PC-9 (cell line): ENCODE measurements around the gene RPL31. TPM values are rescaled to one million over a fixed set of nuclear protein-coding genes. Genes with fewer than 3 reads are reported as not detected.

ENCODE experiments used
- BruUV-seq: library from RNA; stranded (reverse); fragments of 400-500 nt; replicated peaks from 2 replicates; lab custom pipeline; 2021; lab: Mats Ljungman, UMichigan
- CTCF ChIA-PET: fragments of 300-600 bp; sonication (Branson Sonifier 250); formaldehyde crosslinking; loops from one replicate; lab custom pipeline; 2022; ENCODE audit warnings: antibody characterized with exemption; lab: Charles Lee
- POLR2A ChIA-PET: fragments of 300-600 bp; sonication (Branson Sonifier 250); formaldehyde crosslinking; loops from one replicate; lab custom pipeline; 2022; ENCODE audit warnings: antibody characterized with exemption; ENCODE audit not compliant: unreplicated experiment; lab: Charles Lee
- DNase-seq, 2 experiments: peaks; one replicate each; pipeline versions ENCODE4 v3.0.0 to v3.0.0-alpha.2; 2015 to 2022; ENCODE audit warnings: mixed read lengths in 1 of 2
- H2AFZ ChIP-seq: fragments of 200-600 bp; sonication (generic); 2 replicates; pipeline ENCODE4 v1.8.1; 2017; ENCODE audit warnings: antibody characterized with exemption
- H3F3A ChIP-seq: fragments of 200-600 bp; sonication (generic); 2 replicates; pipeline ENCODE4 v1.8.1; 2017; ENCODE audit warnings: antibody characterized with exemption, mild to moderate bottlenecking, low read depth; ENCODE audit not compliant: insufficient read depth
- H3K27ac ChIP-seq: fragments of 200-600 bp; sonication (generic); 2 replicates; pipeline ENCODE4 v1.6.1; 2016; ENCODE audit warnings: mixed run types
- H3K27me3 ChIP-seq: fragments of 200-600 bp; sonication (generic); 2 replicates; pipeline ENCODE4 v1.6.1; 2016; ENCODE audit warnings: low read depth, mixed run types; ENCODE audit not compliant: insufficient read depth
- H3K36me3 ChIP-seq: fragments of 200-600 bp; sonication (generic); 2 replicates; pipeline ENCODE4 v1.6.1; 2016; ENCODE audit warnings: low read depth, mixed run types
- H3K4me1 ChIP-seq: fragments of 200-600 bp; sonication (generic); replicated peaks from 2 replicates; pipeline ENCODE4 v1.6.1; 2016; ENCODE audit warnings: mixed run types; ENCODE audit not compliant: insufficient read depth
- H3K4me2 ChIP-seq: fragments of 200-600 bp; sonication (generic); 2 replicates; pipeline ENCODE4 v1.6.1; 2017; ENCODE audit warnings: mixed run types
- H3K4me3 ChIP-seq: fragments of 200-600 bp; sonication (generic); 2 replicates; pipeline ENCODE4 v1.6.1; 2016; ENCODE audit warnings: mixed run types
- H3K79me2 ChIP-seq: fragments of 200-600 bp; sonication (generic); 2 replicates; pipeline ENCODE4 v1.6.1; 2017; ENCODE audit warnings: low read depth, mixed run types
- H3K9me2 ChIP-seq: fragments of 200-600 bp; sonication (generic); 2 replicates; pipeline ENCODE4 v1.8.1; 2017; ENCODE audit warnings: mild to moderate bottlenecking; ENCODE audit not compliant: insufficient read depth
- H3K9me3 ChIP-seq: fragments of 200-600 bp; sonication (generic); 2 replicates; pipeline ENCODE4 v1.8.1; 2016; ENCODE audit warnings: low read depth; ENCODE audit not compliant: insufficient read depth
- H4K20me1 ChIP-seq: fragments of 200-600 bp; sonication (generic); 2 replicates; pipeline ENCODE4 v1.8.1; 2017; ENCODE audit not compliant: insufficient read depth
- CTCF ChIP-seq: fragments of 200-600 bp; sonication (generic); conservative IDR thresholded peaks from 2 replicates; pipeline ENCODE4 v1.6.1; 2017; ENCODE audit warnings: mixed run types, antibody characterized with exemption, mild to moderate bottlenecking, moderate library complexity
- EZH2 ChIP-seq: fragments of 200-600 bp; sonication (generic); IDR thresholded peaks from 2 replicates; pipeline ENCODE4 v1.8.0; 2017; ENCODE audit warnings: antibody characterized with exemption, low read depth
- intact Hi-C: fragments of 100-400 bp; cut with micrococcal nuclease; formaldehyde crosslinking; loops from one replicate; pipeline ENCODE4 v1.10.0; 2022; ENCODE audit not compliant: unreplicated experiment
- total RNA-seq: library from RNA; stranded (reverse); gene quantifications from 2 replicates; pipeline ENCODE4 v1.2.3, GENCODE V29; 2021

RPL31 gene
- total RNA-seq, 1 experiment from 2014 or later = 1,251 TPM

GRCh38 chr2:100983201-100983600 lies 18.9 kb upstream of the RPL31 start:
- Histone ChIP-seq H3K4me1 (no peaks in the 10 kb centered on the region), H3K9me2 (no peaks in the 10 kb centered on the region), H3F3A (peaks cover 40% of the 10 kb centered on the region), H3K36me3 (peaks cover 40% of the 10 kb centered on the region), H3K9me3 (no peaks in the 10 kb centered on the region), H3K4me2 (no peak overlapping the region), H4K20me1 (0 out of 2 replicates have a peak, but pooled peaks cover 4% of the 10 kb centered on the region), H3K27ac (no peak overlapping the region), H3K79me2 (no peaks in the 10 kb centered on the region), H3K27me3 (no peaks in the 10 kb centered on the region), H2AFZ (no peak overlapping the region), H3K4me3 (no peak overlapping the region)
- TF ChIP-seq EZH2 (no peak), CTCF (no peak)
- ChIA-PET CTCF (no interaction called here), POLR2A (no interaction called here)
- BruUV-seq = no TSS peak
- intact Hi-C loops = loop anchor here (10.0 kb wide), 1 partner anchor 98 kb away; no protein-coding TSS in a partner anchor
- DNase-seq = no peak

- Histone ChIP-seq H3K9me2 (no peaks in the 10 kb centered on the region), H2AFZ (no peak overlapping the region), H3K36me3 (peaks cover 40% of the 10 kb centered on the region), H3K79me2 (no peaks in the 10 kb centered on the region), H3K4me3 (no peak overlapping the region), H3K27ac (peak overlapping the region; percentile 21; the same call in 1 of the 2 replicates), H3K9me3 (no peaks in the 10 kb centered on the region), H3K4me1 (no peaks in the 10 kb centered on the region), H4K20me1 (0 out of 2 replicates have a peak, but pooled peaks cover 4% of the 10 kb centered on the region), H3F3A (peaks cover 39% of the 10 kb centered on the region), H3K27me3 (no peaks in the 10 kb centered on the region), H3K4me2 (no peak overlapping the region)
- BruUV-seq = no TSS peak
- POLR2A ChIA-PET = no interaction called here
- no peak for DNase-seq
- intact Hi-C loops = loop anchor here (1.0 to 10.0 kb wide), 2 partner anchors 99 to 253 kb away; no protein-coding TSS in a partner anchor
- no peak for TF ChIP-seq CTCF
- TF ChIP-seq EZH2 = no peak
- CTCF ChIA-PET = no interaction called here
These were observed 18.3 kb upstream of the RPL31 start for GRCh38 chr2:100983684-100984310.

GRCh38 chr2:100984892-100985307 lies 17.2 kb upstream of the RPL31 start:
- H3K9me2 ChIP-seq = no peaks in the 10 kb centered on the region
- no peaks in the 10 kb centered on the region for H3K27me3 ChIP-seq
- no TSS peak for BruUV-seq
- H3K4me2 ChIP-seq = no peak overlapping the region
- POLR2A ChIA-PET = no interaction called here
- H4K20me1 ChIP-seq = 0 out of 2 replicates have a peak, but pooled peaks cover 4% of the 10 kb centered on the region
- H2AFZ ChIP-seq = no peak overlapping the region
- intact Hi-C loops = loop anchor here (1.0 to 10.0 kb wide), 4 partner anchors 100 to 375 kb away; partner anchors contain the start of gene NPAS2
- H3K27ac ChIP-seq = no peak overlapping the region
- no peaks in the 10 kb centered on the region for H3K79me2 ChIP-seq
- no peaks in the 10 kb centered on the region for H3K4me1 ChIP-seq
- CTCF ChIA-PET = no interaction called here
- peaks cover 32% of the 10 kb centered on the region for H3F3A ChIP-seq
- no peak overlapping the region for H3K4me3 ChIP-seq
- H3K36me3 ChIP-seq = peaks cover 32% of the 10 kb centered on the region
- TF ChIP-seq EZH2 = no peak
- TF ChIP-seq CTCF = peak; percentile 94
- DNase-seq = peak; percentile 50 to 63
- H3K9me3 ChIP-seq = no peaks in the 10 kb centered on the region
